MM.1S (cell line): Measurements from ENCODE around the gene TLCD1.

Experiments used
- EZH2phosphoT487 ChIP-seq: fragments of 300-600 bp; sonication (generic); IDR thresholded peaks from 2 replicates; pipeline ENCODE4 v1.6.1; 2018; ENCODE audit warnings: antibody characterized with exemption, low read length
- TF ChIP-seq, protein P1 (sequence below): fragments of 300-600 bp; sonication (generic); IDR thresholded peaks from 2 replicates; pipeline ENCODE4 v1.5.1; 2016; ENCODE audit warnings: antibody characterized with exemption, low read length, mixed read lengths

DNA sequence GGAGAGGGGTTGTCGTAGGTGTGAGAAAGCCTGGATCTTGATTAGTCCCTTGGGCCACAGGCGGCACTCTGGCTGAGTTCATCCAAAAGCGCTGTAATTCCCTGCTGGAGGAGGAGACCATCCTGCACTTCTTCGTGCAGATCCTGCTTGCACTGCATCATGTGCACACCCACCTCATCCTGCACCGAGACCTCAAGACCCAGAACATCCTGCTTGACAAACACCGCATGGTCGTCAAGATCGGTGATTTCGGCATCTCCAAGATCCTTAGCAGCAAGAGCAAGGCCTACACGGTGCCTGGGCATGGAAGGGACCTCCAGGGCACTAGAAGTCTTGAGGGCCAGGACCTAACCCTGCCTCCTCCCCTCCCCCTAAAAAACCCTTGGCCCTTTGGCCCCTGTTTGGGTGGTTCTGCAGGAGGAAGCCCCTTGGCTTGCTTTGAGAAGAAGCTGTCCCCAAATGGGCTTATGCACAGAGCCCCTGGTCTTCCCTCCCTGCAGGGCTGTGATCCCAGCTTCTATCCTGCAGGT lies 8.7 kb upstream of the TLCD1 start:
- TF ChIP-seq, protein P1, sequence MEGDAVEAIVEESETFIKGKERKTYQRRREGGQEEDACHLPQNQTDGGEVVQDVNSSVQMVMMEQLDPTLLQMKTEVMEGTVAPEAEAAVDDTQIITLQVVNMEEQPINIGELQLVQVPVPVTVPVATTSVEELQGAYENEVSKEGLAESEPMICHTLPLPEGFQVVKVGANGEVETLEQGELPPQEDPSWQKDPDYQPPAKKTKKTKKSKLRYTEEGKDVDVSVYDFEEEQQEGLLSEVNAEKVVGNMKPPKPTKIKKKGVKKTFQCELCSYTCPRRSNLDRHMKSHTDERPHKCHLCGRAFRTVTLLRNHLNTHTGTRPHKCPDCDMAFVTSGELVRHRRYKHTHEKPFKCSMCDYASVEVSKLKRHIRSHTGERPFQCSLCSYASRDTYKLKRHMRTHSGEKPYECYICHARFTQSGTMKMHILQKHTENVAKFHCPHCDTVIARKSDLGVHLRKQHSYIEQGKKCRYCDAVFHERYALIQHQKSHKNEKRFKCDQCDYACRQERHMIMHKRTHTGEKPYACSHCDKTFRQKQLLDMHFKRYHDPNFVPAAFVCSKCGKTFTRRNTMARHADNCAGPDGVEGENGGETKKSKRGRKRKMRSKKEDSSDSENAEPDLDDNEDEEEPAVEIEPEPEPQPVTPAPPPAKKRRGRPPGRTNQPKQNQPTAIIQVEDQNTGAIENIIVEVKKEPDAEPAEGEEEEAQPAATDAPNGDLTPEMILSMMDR: no peak
- TF ChIP-seq EZH2phosphoT487: no peak
